ENCODE results near the gene JAKMIP1.

Gene JAKMIP1

GRCh38 chr4:6198278-6198677, 2.1 kb downstream of the JAKMIP1 start:
- DNase-seq (ENCODE audit: low read depth): no peak
- Histone ChIP-seq H3K4me3 (ENCODE audit: low read length) (no peak overlapping the region), H3K27me3 (replicated peaks; ENCODE audit: control insufficient read depth, insufficient read depth, low read length) (peaks cover 34% of the 10 kb centered on the region), H3K36me3 (ENCODE audit: control insufficient read depth, insufficient read depth, low read length, severe bottlenecking) (no peaks in the 10 kb centered on the region), H3K9me3 (ENCODE audit: control insufficient read depth, low read length) (peaks cover 9% of the 10 kb centered on the region), H3K4me1 (ENCODE audit: control insufficient read depth, insufficient read depth, low read length) (no peaks in the 10 kb centered on the region), H3K9ac (ENCODE audit: low read length) (no peak overlapping the region)

- Histone ChIP-seq H3K27me3 (replicated peaks; ENCODE audit: control insufficient read depth, insufficient read depth, low read length) (peaks cover 40% of the 10 kb centered on the region), H3K4me1 (ENCODE audit: control insufficient read depth, insufficient read depth, low read length) (no peaks in the 10 kb centered on the region), H3K36me3 (ENCODE audit: control insufficient read depth, insufficient read depth, low read length, severe bottlenecking) (no peaks in the 10 kb centered on the region), H3K9ac (ENCODE audit: low read length) (no peak overlapping the region), H3K9me3 (ENCODE audit: control insufficient read depth, low read length) (peaks cover 9% of the 10 kb centered on the region), H3K4me3 (ENCODE audit: low read length) (no peak overlapping the region)
- no peak for DNase-seq (ENCODE audit: low read depth)
These were observed 2.7 kb downstream of the JAKMIP1 start for GRCh38 chr4:6197433-6198174.

GRCh38 chr4:6196871-6197270, 3.5 kb downstream of the JAKMIP1 start:
- H3K4me3 ChIP-seq (ENCODE audit: low read length): no peak overlapping the region
- H3K9me3 ChIP-seq (ENCODE audit: control insufficient read depth, low read length): peaks cover 9% of the 10 kb centered on the region
- H3K27me3 ChIP-seq (replicated peaks; ENCODE audit: control insufficient read depth, insufficient read depth, low read length): peaks cover 46% of the 10 kb centered on the region
- H3K9ac ChIP-seq (ENCODE audit: low read length): no peak overlapping the region
- DNase-seq (ENCODE audit: low read depth): no peak
- no peaks in the 10 kb centered on the region for H3K4me1 ChIP-seq (ENCODE audit: control insufficient read depth, insufficient read depth, low read length)
- no peaks in the 10 kb centered on the region for H3K36me3 ChIP-seq (ENCODE audit: control insufficient read depth, insufficient read depth, low read length, severe bottlenecking)

- Histone ChIP-seq H3K4me1 (ENCODE audit: control insufficient read depth, insufficient read depth, low read length) (no peaks in the 10 kb centered on the region), H3K36me3 (ENCODE audit: control insufficient read depth, insufficient read depth, low read length, severe bottlenecking) (no peaks in the 10 kb centered on the region), H3K9me3 (ENCODE audit: control insufficient read depth, low read length) (peaks cover 5% of the 10 kb centered on the region), H3K4me3 (ENCODE audit: low read length) (no peak overlapping the region), H3K27me3 (replicated peaks; ENCODE audit: control insufficient read depth, insufficient read depth, low read length) (peaks cover 44% of the 10 kb centered on the region), H3K9ac (ENCODE audit: low read length) (no peak overlapping the region)
- DNase-seq (ENCODE audit: low read depth): no peak
These were observed 4.0 kb downstream of the JAKMIP1 start for GRCh38 chr4:6196324-6196723.

GRCh38 chr4:6195602-6196319, 4.6 kb downstream of the JAKMIP1 start:
- no peaks in the 10 kb centered on the region for H3K9me3 ChIP-seq (ENCODE audit: control insufficient read depth, low read length)
- DNase-seq (ENCODE audit: low read depth): no peak
- H3K4me1 ChIP-seq (ENCODE audit: control insufficient read depth, insufficient read depth, low read length): no peaks in the 10 kb centered on the region
- no peak overlapping the region for H3K4me3 ChIP-seq (ENCODE audit: low read length)
- no peak overlapping the region for H3K9ac ChIP-seq (ENCODE audit: low read length)
- peaks cover 43% of the 10 kb centered on the region for H3K27me3 ChIP-seq (replicated peaks; ENCODE audit: control insufficient read depth, insufficient read depth, low read length)
- no peaks in the 10 kb centered on the region for H3K36me3 ChIP-seq (ENCODE audit: control insufficient read depth, insufficient read depth, low read length, severe bottlenecking)

- no peaks in the 10 kb centered on the region for H3K9me3 ChIP-seq (ENCODE audit: control insufficient read depth, low read length)
- H3K9ac ChIP-seq (ENCODE audit: low read length): no peak overlapping the region
- H3K36me3 ChIP-seq (ENCODE audit: control insufficient read depth, insufficient read depth, low read length, severe bottlenecking): no peaks in the 10 kb centered on the region
- H3K27me3 ChIP-seq (replicated peaks; ENCODE audit: control insufficient read depth, insufficient read depth, low read length): peaks cover 53% of the 10 kb centered on the region
- no peak for DNase-seq (ENCODE audit: low read depth)
- H3K4me1 ChIP-seq (ENCODE audit: control insufficient read depth, insufficient read depth, low read length): no peaks in the 10 kb centered on the region
- H3K4me3 ChIP-seq (ENCODE audit: low read length): no peak overlapping the region
These were observed 5.7 kb downstream of the JAKMIP1 start for GRCh38 chr4:6194458-6195195.

- no peak for DNase-seq (ENCODE audit: low read depth)
- H3K4me1 ChIP-seq (ENCODE audit: control insufficient read depth, insufficient read depth, low read length): no peaks in the 10 kb centered on the region
- H3K9ac ChIP-seq (ENCODE audit: low read length): no peak overlapping the region
- H3K4me3 ChIP-seq (ENCODE audit: low read length): no peak overlapping the region
- H3K9me3 ChIP-seq (ENCODE audit: control insufficient read depth, low read length): no peaks in the 10 kb centered on the region
- H3K27me3 ChIP-seq (replicated peaks; ENCODE audit: control insufficient read depth, insufficient read depth, low read length): peaks cover 49% of the 10 kb centered on the region
- no peaks in the 10 kb centered on the region for H3K36me3 ChIP-seq (ENCODE audit: control insufficient read depth, insufficient read depth, low read length, severe bottlenecking)
These were observed 7.0 kb downstream of the JAKMIP1 start for GRCh38 chr4:6193399-6193798.

GRCh38 chr4:6192245-6192644, 8.1 kb downstream of the JAKMIP1 start:
- DNase-seq (ENCODE audit: low read depth): no peak
- H3K4me3 ChIP-seq (ENCODE audit: low read length): no peak overlapping the region
- no peaks in the 10 kb centered on the region for H3K36me3 ChIP-seq (ENCODE audit: control insufficient read depth, insufficient read depth, low read length, severe bottlenecking)
- no peaks in the 10 kb centered on the region for H3K4me1 ChIP-seq (ENCODE audit: control insufficient read depth, insufficient read depth, low read length)
- peaks cover 3% of the 10 kb centered on the region for H3K9me3 ChIP-seq (ENCODE audit: control insufficient read depth, low read length)
- H3K27me3 ChIP-seq (replicated peaks; ENCODE audit: control insufficient read depth, insufficient read depth, low read length): peaks cover 38% of the 10 kb centered on the region
- H3K9ac ChIP-seq (ENCODE audit: low read length): no peak overlapping the region

- Histone ChIP-seq H3K36me3 (ENCODE audit: control insufficient read depth, insufficient read depth, low read length, severe bottlenecking) (no peaks in the 10 kb centered on the region), H3K27me3 (replicated peaks; ENCODE audit: control insufficient read depth, insufficient read depth, low read length) (peaks cover 33% of the 10 kb centered on the region), H3K9ac (ENCODE audit: low read length) (no peak overlapping the region), H3K4me3 (ENCODE audit: low read length) (no peak overlapping the region), H3K9me3 (ENCODE audit: control insufficient read depth, low read length) (peaks cover 9% of the 10 kb centered on the region), H3K4me1 (ENCODE audit: control insufficient read depth, insufficient read depth, low read length) (no peaks in the 10 kb centered on the region)
- DNase-seq (ENCODE audit: low read depth): no peak
These were observed 8.8 kb downstream of the JAKMIP1 start for GRCh38 chr4:6191448-6192130.

- Histone ChIP-seq H3K4me3 (ENCODE audit: low read length) (no peak overlapping the region), H3K9me3 (ENCODE audit: control insufficient read depth, low read length) (peaks cover 14% of the 10 kb centered on the region), H3K9ac (ENCODE audit: low read length) (no peak overlapping the region), H3K27me3 (replicated peaks; ENCODE audit: control insufficient read depth, insufficient read depth, low read length) (peaks cover 33% of the 10 kb centered on the region), H3K4me1 (ENCODE audit: control insufficient read depth, insufficient read depth, low read length) (no peaks in the 10 kb centered on the region), H3K36me3 (ENCODE audit: control insufficient read depth, insufficient read depth, low read length, severe bottlenecking) (no peaks in the 10 kb centered on the region)
- no peak for DNase-seq (ENCODE audit: low read depth)
These were observed 9.9 kb downstream of the JAKMIP1 start for GRCh38 chr4:6190486-6190885.

- H3K4me1 ChIP-seq (ENCODE audit: control insufficient read depth, insufficient read depth, low read length): no peaks in the 10 kb centered on the region
- H3K4me3 ChIP-seq (ENCODE audit: low read length): no peak overlapping the region
- no peak overlapping the region for H3K9ac ChIP-seq (ENCODE audit: low read length)
- H3K36me3 ChIP-seq (ENCODE audit: control insufficient read depth, insufficient read depth, low read length, severe bottlenecking): no peaks in the 10 kb centered on the region
- no peak for DNase-seq (ENCODE audit: low read depth)
- H3K27me3 ChIP-seq (replicated peaks; ENCODE audit: control insufficient read depth, insufficient read depth, low read length): peaks cover 33% of the 10 kb centered on the region
- peaks cover 14% of the 10 kb centered on the region for H3K9me3 ChIP-seq (ENCODE audit: control insufficient read depth, low read length)
These were observed 10.8 kb downstream of the JAKMIP1 start for GRCh38 chr4:6189511-6189910.
